Activated naive CD4-positive, alpha-beta T cell treated with anti-CD3 and anti-CD28 coated beads, Interleukin-2, amount 10 ng/mL, durations not matched to agents 7 days and 5 days (primary cell): Measurements from ENCODE around the gene MRPL50.

Source experiments
- CTCF ChIA-PET: fragments of 350-600 bp; sonication (Branson Sonifier 250); formaldehyde crosslinking; loops from one replicate; lab custom pipeline; 2021; ENCODE audit warnings: antibody characterized with exemption; lab: Charles Lee
- DNase-seq: peaks from one replicate; pipeline ENCODE4 v3.0.0-alpha.2; 2020
- H3K27ac Mint-ChIP-seq: one replicate; pipeline ENCODE4 v1.8.0; 2021; ENCODE audit warnings: mild to moderate bottlenecking, moderate library complexity, mixed read lengths
- H3K27me3 Mint-ChIP-seq: one replicate; pipeline ENCODE4 v1.8.0; 2021; ENCODE audit warnings: mild to moderate bottlenecking, mixed read lengths
- H3K36me3 Mint-ChIP-seq: one replicate; pipeline ENCODE4 v1.8.0; 2021; ENCODE audit warnings: mixed read lengths
- H3K4me1 Mint-ChIP-seq: one replicate; pipeline ENCODE4 v1.8.0; 2021; ENCODE audit warnings: mixed read lengths
- H3K4me3 Mint-ChIP-seq: one replicate; pipeline ENCODE4 v1.8.0; 2021; ENCODE audit warnings: mild to moderate bottlenecking, moderate library complexity, mixed read lengths
- H3K9me3 Mint-ChIP-seq: one replicate; pipeline ENCODE4 v1.8.0; 2021; ENCODE audit warnings: mixed read lengths

The MRPL50 gene

GRCh38 chr9:101354765-101355708 is 43.4 kb downstream of the MRPL50 start:
- CTCF ChIA-PET: no interaction called here
- Mint-ChIP-seq H3K9me3 (no peaks in the 10 kb centered on the region), H3K27me3 (no peaks in the 10 kb centered on the region), H3K4me3 (no peak overlapping the region), H3K36me3 (no peaks in the 10 kb centered on the region), H3K4me1 (no peaks in the 10 kb centered on the region), H3K27ac (no peak overlapping the region)
- DNase-seq: no peak

- no peaks in the 10 kb centered on the region for H3K36me3 Mint-ChIP-seq
- no peaks in the 10 kb centered on the region for H3K4me1 Mint-ChIP-seq
- no peaks in the 10 kb centered on the region for H3K27me3 Mint-ChIP-seq
- DNase-seq: no peak
- H3K9me3 Mint-ChIP-seq: no peaks in the 10 kb centered on the region
- no peak overlapping the region for H3K4me3 Mint-ChIP-seq
- H3K27ac Mint-ChIP-seq: no peak overlapping the region
- CTCF ChIA-PET: no interaction called here
These were observed 44.2 kb downstream of the MRPL50 start for GRCh38 chr9:101354143-101354764.

GRCh38 chr9:101353683-101354082 is 44.7 kb downstream of the MRPL50 start:
- H3K9me3 Mint-ChIP-seq: no peaks in the 10 kb centered on the region
- no peak overlapping the region for H3K4me3 Mint-ChIP-seq
- H3K4me1 Mint-ChIP-seq: no peaks in the 10 kb centered on the region
- CTCF ChIA-PET: no interaction called here
- H3K36me3 Mint-ChIP-seq: no peaks in the 10 kb centered on the region
- no peaks in the 10 kb centered on the region for H3K27me3 Mint-ChIP-seq
- no peak overlapping the region for H3K27ac Mint-ChIP-seq
- no peak for DNase-seq

GRCh38 chr9:101352892-101353463 is 45.4 kb downstream of the MRPL50 start:
- Mint-ChIP-seq H3K4me1 (no peaks in the 10 kb centered on the region), H3K36me3 (no peaks in the 10 kb centered on the region), H3K27me3 (no peaks in the 10 kb centered on the region), H3K4me3 (no peak overlapping the region), H3K9me3 (no peaks in the 10 kb centered on the region), H3K27ac (no peak overlapping the region)
- no peak for DNase-seq
- CTCF ChIA-PET: no interaction called here

GRCh38 chr9:101350285-101350684 is 48.1 kb downstream of the MRPL50 start:
- Mint-ChIP-seq H3K4me3 (no peak overlapping the region), H3K4me1 (no peaks in the 10 kb centered on the region), H3K36me3 (no peaks in the 10 kb centered on the region), H3K9me3 (no peaks in the 10 kb centered on the region), H3K27me3 (no peaks in the 10 kb centered on the region), H3K27ac (no peak overlapping the region)
- no peak for DNase-seq
- CTCF ChIA-PET: no interaction called here

GRCh38 chr9:101342595-101342994 is 55.8 kb downstream of the MRPL50 start:
- H3K27ac Mint-ChIP-seq: no peak overlapping the region
- no peaks in the 10 kb centered on the region for H3K9me3 Mint-ChIP-seq
- H3K27me3 Mint-ChIP-seq: peaks cover 3% of the 10 kb centered on the region
- H3K4me3 Mint-ChIP-seq: no peak overlapping the region
- H3K4me1 Mint-ChIP-seq: no peaks in the 10 kb centered on the region
- CTCF ChIA-PET: no interaction called here
- H3K36me3 Mint-ChIP-seq: no peaks in the 10 kb centered on the region
- DNase-seq: no peak

- no peak for DNase-seq
- peaks cover 3% of the 10 kb centered on the region for H3K27me3 Mint-ChIP-seq
- CTCF ChIA-PET: no interaction called here
- no peak overlapping the region for H3K27ac Mint-ChIP-seq
- no peak overlapping the region for H3K4me3 Mint-ChIP-seq
- no peaks in the 10 kb centered on the region for H3K36me3 Mint-ChIP-seq
- no peaks in the 10 kb centered on the region for H3K9me3 Mint-ChIP-seq
- H3K4me1 Mint-ChIP-seq: no peaks in the 10 kb centered on the region
These were observed 56.5 kb downstream of the MRPL50 start for GRCh38 chr9:101341958-101342357.
